GM12875 (cell line): Measurements from ENCODE around the gene PDYN.

Experiments used
- H3K4me3 ChIP-seq: one replicate; pipeline ENCODE4 v1.5.1; 2011; ENCODE audit warnings: low read depth, low read length, control low read depth
- TF ChIP-seq, protein P1 (sequence below): IDR thresholded peaks from 2 replicates; pipeline ENCODE4 v1.5.1; 2011; ENCODE audit warnings: low read depth, mild to moderate bottlenecking, control low read depth, inconsistent platforms, low read length, moderate library complexity, borderline replicate concordance; ENCODE audit not compliant: insufficient read depth

Gene PDYN

DNA sequence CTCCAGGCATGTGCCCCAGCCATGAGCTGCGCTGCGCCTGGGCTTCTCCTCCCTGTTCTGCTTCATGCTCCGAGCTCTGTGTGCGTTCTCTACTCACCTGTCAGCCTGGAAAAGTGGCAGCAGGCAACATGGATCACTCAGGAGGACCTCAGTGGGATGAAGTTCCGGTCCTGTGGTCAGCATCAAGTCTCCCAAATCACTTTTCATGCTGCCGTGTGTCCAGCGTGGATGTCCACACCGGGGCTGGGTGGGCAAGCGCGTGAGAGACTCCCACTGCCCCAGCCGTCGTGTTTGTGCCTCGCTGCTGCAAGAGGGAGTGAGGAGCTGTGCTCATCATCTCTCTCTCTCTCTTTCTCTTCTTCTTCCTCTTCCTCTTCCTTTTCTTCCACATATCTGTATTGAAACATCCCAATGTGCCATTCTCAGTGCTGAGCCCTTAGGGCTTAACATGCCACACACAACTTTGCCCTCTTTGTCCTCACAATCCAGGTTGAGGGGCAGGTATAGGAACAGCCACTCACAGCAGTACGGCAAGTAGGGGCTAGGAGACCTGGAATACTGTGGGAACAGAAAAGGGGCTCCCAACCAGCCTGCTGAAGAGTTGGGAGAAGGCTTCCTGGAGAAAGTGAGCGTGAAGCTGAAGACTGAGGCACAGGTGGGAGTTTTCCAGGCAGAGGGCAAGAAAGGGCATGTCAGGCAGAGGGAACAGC lies 3.8 kb upstream of the PDYN start:
- no peak overlapping the region for H3K4me3 ChIP-seq
- TF ChIP-seq, protein P1, sequence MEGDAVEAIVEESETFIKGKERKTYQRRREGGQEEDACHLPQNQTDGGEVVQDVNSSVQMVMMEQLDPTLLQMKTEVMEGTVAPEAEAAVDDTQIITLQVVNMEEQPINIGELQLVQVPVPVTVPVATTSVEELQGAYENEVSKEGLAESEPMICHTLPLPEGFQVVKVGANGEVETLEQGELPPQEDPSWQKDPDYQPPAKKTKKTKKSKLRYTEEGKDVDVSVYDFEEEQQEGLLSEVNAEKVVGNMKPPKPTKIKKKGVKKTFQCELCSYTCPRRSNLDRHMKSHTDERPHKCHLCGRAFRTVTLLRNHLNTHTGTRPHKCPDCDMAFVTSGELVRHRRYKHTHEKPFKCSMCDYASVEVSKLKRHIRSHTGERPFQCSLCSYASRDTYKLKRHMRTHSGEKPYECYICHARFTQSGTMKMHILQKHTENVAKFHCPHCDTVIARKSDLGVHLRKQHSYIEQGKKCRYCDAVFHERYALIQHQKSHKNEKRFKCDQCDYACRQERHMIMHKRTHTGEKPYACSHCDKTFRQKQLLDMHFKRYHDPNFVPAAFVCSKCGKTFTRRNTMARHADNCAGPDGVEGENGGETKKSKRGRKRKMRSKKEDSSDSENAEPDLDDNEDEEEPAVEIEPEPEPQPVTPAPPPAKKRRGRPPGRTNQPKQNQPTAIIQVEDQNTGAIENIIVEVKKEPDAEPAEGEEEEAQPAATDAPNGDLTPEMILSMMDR = no peak

DNA sequence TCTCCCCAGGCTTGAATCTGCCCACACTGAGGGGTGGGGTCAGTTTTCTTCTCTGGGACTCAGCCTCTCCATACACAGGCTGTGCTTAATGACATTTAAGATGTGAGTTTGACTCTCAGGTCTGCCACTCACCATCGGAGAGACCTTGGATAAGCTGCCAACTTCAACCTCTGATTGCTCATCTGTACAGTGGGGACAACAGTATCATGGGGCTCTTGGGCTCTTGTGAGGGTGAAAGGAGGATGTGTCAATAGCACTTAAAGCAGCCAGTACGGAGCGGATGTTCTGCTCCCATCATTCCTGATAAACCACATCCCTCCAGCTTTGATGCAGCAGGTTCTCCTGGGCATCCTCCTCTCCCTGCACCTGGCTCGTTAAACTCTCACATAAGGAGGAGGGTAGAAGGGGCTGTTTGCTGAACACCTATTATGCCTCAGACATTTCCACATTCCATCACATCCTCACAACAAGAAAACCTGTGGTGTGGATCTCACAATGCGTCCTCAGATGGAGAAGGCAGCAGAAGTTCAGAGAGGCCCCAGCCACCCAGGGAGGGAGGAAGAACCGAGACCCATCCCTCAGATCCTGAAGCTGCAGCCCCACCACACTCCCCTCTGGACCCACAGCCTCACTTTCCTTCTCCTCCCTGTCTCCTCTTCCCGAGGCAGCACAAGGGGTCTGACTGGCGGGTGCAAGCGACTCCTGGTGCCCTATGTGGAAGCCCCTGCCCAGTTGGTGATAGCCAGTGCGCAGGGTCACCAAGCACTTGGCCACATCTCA lies 1.9 kb upstream of the PDYN start:
- TF ChIP-seq, protein P1 = no peak
- no peak overlapping the region for H3K4me3 ChIP-seq

DNA sequence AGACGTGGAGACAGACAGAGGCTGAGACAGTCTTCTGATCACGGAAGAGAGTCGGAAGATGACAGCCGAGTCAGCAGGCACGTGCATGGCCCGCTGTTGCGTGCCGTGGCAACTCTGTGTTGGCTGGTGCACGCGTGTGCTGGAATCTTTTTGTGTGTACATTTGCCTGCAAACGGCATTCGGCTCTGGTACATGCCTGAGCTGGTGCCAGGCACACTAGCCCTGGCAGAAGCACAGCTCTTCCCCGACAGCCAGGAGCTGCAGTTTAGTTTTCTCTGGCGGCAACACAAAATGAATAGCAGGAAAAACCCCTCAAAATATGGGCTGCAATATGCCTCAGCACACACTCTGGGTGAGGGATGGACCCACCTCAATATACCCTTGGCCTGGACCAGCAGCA lies 769 bp upstream of the PDYN start:
- no peak overlapping the region for H3K4me3 ChIP-seq
- TF ChIP-seq, protein P1 = no peak

DNA sequence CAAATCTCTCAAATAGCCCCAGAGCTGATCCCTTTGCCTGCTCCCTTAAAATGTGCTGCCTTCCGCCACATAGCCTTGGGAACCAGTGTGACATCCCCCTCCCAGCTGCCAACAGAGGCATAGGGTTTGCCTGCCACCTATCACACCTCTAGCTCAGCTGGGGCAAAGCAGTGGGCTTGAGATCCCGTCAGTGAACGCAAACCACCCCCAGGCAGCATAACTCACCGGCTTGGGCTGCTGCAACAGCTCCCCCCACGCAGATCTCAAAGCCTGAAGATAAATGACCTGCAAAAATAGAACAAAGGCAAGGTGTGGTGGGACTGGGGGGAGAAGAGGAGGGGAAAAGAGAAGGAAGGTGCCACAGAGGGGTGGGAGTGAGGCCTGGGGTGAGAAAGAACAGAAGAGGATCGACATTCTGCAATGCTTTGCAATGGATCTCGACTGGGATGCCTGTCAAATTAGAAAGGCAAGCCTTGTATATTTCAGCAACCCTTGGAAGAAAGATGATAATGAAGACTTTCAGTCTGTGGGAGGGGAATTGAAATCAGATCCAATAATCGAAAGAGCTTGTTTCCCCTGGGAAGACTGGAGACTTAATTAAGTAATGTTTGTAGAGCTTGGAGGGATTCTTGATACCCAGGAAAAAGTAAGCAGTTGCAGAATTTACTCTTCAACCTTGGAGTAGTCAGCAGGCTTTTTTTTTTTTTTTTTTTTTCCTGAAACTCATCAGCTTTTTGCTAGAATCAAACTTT lies 1.3 kb downstream of the PDYN start:
- TF ChIP-seq, protein P1 = no peak
- H3K4me3 ChIP-seq = no peak overlapping the region

DNA sequence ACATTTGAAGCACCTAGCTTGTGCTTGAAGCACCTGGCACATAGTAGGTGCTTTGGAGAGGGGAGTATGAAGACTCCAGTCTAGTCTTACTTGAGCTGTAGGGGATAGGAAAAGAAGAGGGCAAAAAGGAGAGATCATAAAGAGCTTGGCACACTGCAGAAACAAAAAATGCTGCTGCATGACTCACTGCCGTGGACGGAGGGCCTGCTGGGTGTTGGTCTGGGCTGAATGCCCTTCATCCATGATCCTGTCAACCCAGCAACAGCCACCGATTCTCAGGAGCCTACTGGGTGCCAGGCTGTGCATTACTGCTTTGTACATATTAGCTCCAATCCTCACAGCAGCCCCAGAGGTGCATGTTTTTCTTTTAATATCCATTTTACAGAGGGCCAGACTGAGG lies 6.0 kb downstream of the PDYN start:
- TF ChIP-seq, protein P1 = no peak
- H3K4me3 ChIP-seq = no peak overlapping the region

DNA sequence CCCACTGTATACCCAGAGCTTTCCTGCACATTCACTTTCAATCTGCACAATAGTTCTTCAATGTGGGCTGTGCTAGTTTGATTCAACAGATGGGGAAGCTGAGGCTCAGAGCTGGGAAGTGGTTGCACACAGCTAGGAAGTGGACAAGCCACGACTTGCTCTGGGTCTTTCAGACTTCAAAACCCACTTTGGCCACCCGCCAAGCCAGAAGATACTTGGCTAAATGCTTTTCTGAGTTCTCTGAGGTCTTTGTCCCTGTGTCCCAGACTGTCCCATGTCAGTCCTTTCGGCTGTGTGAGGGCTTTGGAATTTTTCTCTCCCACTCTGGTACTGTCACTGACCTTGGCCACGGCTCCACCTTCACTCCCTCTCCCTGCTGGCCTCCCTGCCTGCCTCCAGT lies 10.6 kb downstream of the PDYN start:
- TF ChIP-seq, protein P1 = no peak
- H3K4me3 ChIP-seq = no peak overlapping the region
